ENCODE results near the gene PTPRO.

GRCh38 chr12:15474766-15475165 lies 152.5 kb downstream of the PTPRO start:
- no peak for TF ChIP-seq EZH2 (IDR thresholded peaks at IDR 0.05)
- TF ChIP-seq CTCF (IDR thresholded peaks at IDR 0.05), result no peak
- no peak for TF ChIP-seq EZH2phosphoT487 (IDR thresholded peaks at IDR 0.05)
